HG02981 (cell line): ENCODE data around the gene APH1B.
"Not testable (repeated sequence)": the region's sequence is repeated elsewhere in the genome, so short reads cannot be mapped to it uniquely, and the experiment has no call there.

Source experiments
- ATAC-seq: cut with Tn5 transposase; IDR thresholded peaks from one replicate; pipeline ENCODE4 v1.9.1; 2021; ENCODE audit warnings: mild to moderate bottlenecking, moderate library complexity; ENCODE audit not compliant: unreplicated experiment

Gene APH1B

DNA sequence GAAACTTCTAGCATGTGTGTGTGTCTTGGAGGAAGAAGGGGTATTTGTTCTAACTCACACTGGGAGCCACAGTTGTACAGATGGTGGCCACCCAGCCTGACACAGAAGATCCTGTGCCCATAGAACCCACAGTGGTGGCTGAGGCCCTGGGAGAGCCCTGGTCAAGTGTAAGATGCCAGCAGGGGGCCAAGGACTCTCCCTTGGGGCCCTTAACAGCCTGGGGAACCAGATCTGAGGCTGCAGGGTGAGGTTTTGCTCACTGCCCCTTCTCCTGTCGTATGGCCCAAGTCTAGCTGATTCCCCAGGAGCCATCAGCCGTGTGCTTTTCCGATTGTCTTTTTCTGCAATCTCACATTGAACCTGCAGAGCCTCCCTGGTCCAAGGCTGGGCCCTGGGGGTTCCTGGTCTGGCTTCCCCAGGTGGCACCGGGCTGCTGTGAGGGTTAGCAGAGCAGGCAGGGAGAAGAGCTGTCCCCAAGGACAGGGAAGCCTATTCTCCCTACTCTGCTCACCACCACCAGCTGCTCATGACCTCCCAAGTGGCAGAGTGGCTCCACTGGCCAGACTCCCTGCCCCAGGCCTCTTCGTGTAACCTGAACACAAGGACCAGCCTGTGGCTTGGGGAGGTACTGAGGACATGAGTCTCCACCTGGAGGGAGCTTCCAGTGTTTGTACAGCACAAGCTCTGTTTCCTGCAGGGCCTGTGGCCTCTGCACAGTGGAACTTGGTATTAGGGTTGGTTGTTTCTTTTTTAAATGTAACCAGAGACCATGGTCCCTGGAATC is 52.4 kb downstream of the APH1B start:
- ATAC-seq, result no peak

GRCh38 chr15:63330926-63331325 is 53.5 kb downstream of the APH1B start:
- no peak for ATAC-seq

- no peak for ATAC-seq
Measured at GRCh38 chr15:63331456-63331855, 54.1 kb downstream of the APH1B start.

DNA sequence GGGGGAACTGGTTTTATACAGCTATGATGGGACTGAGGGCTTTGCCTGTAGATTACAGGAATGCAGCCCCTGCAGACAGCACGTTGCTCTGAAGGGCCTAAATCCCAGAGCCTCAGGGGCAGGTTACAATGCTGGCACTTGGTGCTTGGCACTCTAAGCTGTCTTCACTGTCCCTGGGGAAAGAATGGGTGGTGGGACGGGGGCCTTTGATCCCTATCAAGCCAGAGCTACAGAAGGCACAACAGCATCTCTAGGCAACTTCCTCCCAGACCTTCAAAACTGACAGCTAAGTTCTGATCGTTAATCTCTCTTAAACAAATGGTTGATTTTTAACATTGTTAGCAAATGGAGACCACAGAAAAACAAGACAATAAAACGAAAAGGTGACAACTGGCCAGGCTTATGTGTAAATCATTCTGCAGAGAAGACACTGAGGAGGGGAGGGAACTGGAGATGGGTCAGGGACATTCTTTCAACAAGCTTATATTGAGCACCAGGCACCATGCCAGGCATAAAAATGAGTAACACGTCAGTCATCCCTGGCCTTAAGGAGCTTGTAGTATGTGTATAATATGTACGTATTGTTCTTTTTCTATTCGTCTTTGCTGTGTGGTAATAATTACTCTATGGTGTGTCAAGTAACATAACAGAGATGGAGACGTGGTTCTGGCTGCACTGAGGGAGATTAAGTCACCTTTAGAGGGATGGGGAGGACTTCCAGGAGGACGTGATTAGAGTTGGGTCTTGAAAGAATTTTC is 55.1 kb downstream of the APH1B start:
- ATAC-seq, result no peak

GRCh38 chr15:63334821-63335220 is 57.4 kb downstream of the APH1B start:
- ATAC-seq, result no peak

DNA sequence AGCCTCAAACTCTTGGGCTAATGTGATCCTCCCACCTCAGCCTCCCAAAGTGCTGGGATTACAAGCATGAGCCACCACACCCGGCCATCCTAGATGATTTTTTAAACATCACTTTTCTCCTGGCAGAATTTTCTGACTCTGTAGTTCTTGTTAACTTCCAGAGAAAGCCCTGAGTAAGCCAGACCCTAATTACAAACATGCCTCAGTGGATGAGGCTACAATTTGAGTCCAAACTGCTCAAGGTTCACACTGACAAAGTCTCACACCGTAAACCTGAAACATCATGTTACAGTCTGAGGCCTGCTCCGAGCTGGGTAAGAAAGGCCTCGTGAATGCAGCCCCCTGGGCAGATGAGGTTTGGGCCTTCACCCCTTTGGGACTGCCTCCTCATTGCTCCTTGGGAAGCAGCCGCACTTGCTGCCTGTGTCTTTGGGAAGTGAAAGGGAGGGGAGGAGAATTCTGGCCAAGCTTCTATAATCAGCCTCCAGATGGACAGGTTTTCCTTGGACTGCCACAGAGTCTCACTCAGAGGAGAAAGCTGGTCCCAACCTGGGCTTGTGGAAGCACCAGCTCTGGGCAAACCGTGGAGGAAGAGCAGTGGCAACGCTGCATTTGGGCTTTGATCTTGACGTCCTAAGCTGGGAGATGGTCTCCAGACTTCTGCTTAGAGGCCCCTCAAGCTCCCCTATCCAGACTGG is 58.3 kb downstream of the APH1B start:
- no peak for ATAC-seq

DNA sequence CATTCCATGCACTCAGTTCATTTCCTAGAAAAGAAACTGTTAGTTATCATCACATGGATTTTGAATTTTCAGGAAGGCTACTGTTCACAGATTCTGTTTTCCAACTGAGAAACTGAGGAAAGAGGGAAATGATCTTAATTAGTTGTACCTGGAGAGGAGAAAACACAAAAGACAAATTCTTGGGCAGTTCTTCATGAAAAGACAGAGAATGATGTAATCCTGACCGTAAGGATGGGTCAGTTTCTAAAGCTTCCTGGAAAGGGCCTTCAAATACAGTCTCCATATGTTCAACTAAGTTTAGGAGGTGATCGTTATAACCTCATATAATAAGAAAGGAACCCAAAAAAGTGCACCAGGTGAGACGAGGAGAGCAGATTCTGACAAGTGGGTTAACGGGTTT is 59.6 kb downstream of the APH1B start:
- ATAC-seq, result no peak

GRCh38 chr15:63338170-63338569 is 60.8 kb downstream of the APH1B start:
- no peak for ATAC-seq

GRCh38 chr15:63339006-63339766 is 61.8 kb downstream of the APH1B start:
- ATAC-seq, result no peak

GRCh38 chr15:63339836-63340235 is 62.4 kb downstream of the APH1B start:
- no peak for ATAC-seq

GRCh38 chr15:63340353-63340752 is 62.9 kb downstream of the APH1B start:
- no peak for ATAC-seq

DNA sequence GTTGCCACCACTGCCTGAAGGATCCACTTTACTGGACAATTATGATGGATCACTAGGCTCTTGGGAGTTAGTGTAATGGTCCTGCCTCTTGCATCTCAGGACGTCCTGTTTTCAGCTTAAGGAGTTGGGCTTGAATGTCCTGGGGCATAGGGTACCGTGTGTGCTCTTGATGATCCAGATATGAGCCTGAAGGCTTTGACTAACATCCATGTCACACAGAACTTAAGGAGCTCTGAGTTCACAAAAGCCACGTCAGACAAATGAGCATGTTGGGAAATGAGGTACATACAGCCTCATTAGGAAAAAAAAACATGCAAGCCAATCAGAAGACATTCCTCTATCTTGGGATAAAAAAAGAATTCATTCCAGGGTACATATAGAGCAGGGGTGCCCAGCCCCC is 63.5 kb downstream of the APH1B start:
- no peak for ATAC-seq

- ATAC-seq, result no peak
Measured at GRCh38 chr15:63341898-63342297, 64.5 kb downstream of the APH1B start.

DNA sequence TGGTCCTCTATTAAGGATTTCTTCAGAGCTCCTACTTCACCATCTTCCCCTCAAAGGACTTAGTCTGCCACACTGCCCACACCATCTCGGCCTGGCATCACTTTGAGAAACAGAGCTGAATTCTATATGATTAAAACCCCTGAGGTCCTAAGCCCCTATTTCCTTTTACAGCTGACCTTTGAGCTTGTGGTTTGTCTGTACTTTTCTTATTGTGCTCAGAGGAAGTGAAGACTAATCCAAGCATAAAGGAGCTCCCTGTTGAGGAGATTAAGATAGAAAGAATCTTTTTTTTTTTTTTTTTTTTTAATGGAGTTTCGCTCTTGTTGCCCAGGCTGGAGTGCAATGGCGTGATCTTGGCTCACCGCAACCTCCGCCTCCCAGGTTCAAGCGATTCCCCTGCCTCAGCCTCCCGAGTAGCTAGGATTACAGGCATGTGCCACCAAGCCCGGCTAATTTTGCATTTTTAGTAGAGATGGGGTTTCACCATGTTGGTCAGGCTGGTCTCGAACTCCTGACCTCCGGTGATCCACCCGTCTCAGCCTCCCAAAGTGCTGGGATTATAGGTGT is 65.7 kb downstream of the APH1B start:
- not testable (repeated sequence) for ATAC-seq

GRCh38 chr15:63344731-63345390 is 67.5 kb downstream of the APH1B start:
- ATAC-seq, result no peak

DNA sequence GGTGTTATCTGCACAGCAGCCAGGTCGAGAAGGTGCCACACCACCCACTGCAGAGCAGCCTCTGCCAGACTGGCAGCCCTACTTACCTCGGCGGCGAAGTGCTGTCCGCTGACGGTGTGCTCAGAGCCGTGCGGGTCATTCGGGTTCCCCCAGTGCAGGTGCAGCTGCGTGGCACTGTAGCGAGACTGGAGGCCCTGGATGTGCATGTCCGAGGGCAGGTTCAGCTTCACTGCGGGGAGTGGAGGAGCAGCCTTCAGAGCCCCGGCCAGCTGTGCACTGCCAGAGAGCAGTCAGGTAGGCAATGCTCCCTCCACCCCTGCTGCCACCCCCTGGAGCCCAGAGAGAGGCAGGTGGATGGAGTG is 68.0 kb downstream of the APH1B start:
- ATAC-seq, result no peak

GRCh38 chr15:63347074-63347857 is 69.9 kb downstream of the APH1B start:
- ATAC-seq, result no peak

- no peak for ATAC-seq
Measured at GRCh38 chr15:63348392-63348791, 71.0 kb downstream of the APH1B start.

DNA sequence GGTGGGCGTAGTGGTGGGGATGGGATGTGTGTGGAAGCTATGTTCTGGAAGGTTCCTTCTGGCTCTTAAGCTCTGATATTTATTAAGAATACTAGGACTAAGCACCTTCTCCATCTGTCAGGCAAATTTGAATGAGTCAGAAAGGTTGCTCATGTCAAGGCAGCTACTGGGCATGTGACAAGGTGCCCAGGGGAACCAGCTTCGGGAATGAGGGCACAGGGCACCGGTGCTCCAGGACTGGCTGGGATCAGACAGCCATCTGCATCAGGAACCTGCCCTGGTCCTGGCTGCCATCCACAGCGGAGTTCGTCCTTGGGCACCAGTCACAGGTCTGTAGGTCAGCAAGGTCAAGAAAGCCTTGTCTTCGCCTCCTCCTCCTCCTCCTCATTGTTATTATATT is 71.8 kb downstream of the APH1B start:
- no peak for ATAC-seq
